ENCODE measurements around the gene DECR2.

The DECR2 gene

DNA sequence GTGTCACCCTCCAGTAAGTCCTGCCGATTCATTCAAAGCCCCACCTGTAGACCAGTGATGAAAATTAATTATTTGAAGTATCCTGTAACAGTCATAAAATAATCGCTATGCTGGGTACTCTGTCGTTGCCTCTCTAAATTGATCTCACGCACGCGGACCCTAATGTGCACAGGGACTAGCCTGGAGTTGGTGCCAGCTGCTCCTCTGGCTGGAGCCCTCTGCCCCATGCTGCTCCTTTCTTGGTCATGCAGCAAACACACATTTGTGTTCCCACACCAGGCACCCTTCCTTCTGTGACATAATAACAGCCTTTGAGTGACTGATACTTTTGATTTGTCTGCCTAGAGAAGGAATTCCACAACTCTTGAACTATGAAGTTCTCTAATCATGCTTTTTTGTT lies 39.8 kb downstream of the DECR2 start:
- TF ChIP-seq Cebpa-rat (IDR thresholded peaks at IDR 0.05) = no peak
- Histone ChIP-seq H3K27ac (no peak overlapping the region), H3K36me3 (peaks cover 76% of the 10 kb centered on the region)

GRCh38 chr16:442976-443375 lies 41.3 kb downstream of the DECR2 start:
- no peak for TF ChIP-seq Cebpa-rat (IDR thresholded peaks at IDR 0.05)
- Histone ChIP-seq H3K9me3 (no peaks in the 10 kb centered on the region), H3K4me3 (no peak overlapping the region), H3K9ac (no peak overlapping the region; the same call in 1 of the 2 replicates), H3K4me2 (peak overlapping the region; percentile 33), H3K27me3 (no peaks in the 10 kb centered on the region), H4K20me1 (peaks cover 100% of the 10 kb centered on the region), H3K36me3 (peaks cover 70% of the 10 kb centered on the region), H3K27ac (no peak overlapping the region), H3K4me1 (peaks cover 69% of the 10 kb centered on the region)

More for the DNA sequence above, 39.8 kb downstream of the DECR2 start:
- H3K9ac ChIP-seq = no peak overlapping the region
- H4K20me1 ChIP-seq = peaks cover 100% of the 10 kb centered on the region
- H3K9me3 ChIP-seq = no peaks in the 10 kb centered on the region
- H3K27me3 ChIP-seq = no peaks in the 10 kb centered on the region
- H3K4me1 ChIP-seq = peaks cover 69% of the 10 kb centered on the region
- H3K4me3 ChIP-seq = no peak overlapping the region
- H3K4me2 ChIP-seq = no peak overlapping the region

GRCh38 chr16:444027-444426 lies 42.3 kb downstream of the DECR2 start:
- H3K9me3 ChIP-seq = no peaks in the 10 kb centered on the region
- H3K4me2 ChIP-seq = no peak overlapping the region
- H4K20me1 ChIP-seq = peaks cover 95% of the 10 kb centered on the region
- no peak overlapping the region for H3K4me3 ChIP-seq
- no peak for TF ChIP-seq Cebpa-rat (IDR thresholded peaks at IDR 0.05)
- H3K27ac ChIP-seq = no peak overlapping the region
- H3K4me1 ChIP-seq = peaks cover 68% of the 10 kb centered on the region
- H3K36me3 ChIP-seq = peaks cover 66% of the 10 kb centered on the region
- H3K9ac ChIP-seq = no peak overlapping the region
- H3K27me3 ChIP-seq = no peaks in the 10 kb centered on the region

DNA sequence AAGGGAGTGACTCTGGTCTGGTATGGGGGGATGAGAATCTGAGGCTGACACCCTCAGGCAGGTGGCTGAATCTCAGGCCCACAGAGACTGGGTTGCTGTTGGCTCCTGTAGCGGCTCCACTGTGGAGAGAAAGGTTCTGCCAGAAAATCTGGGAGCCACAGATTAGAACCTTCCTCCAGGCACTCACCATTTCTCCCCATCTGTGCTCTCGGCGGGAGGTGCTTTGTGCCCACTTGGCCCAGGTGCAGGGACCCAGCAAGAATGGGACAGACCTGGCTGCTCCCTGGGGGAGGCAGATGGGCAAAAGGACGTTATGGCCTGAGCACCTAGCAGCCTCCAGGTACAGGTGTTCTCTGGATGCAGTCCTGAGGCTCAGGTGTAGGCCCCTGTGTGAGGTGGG lies 43.9 kb downstream of the DECR2 start:
- H3K27me3 ChIP-seq = no peaks in the 10 kb centered on the region
- peaks cover 71% of the 10 kb centered on the region for H3K4me1 ChIP-seq
- no peaks in the 10 kb centered on the region for H3K9me3 ChIP-seq
- H3K9ac ChIP-seq = no peak overlapping the region
- H3K27ac ChIP-seq = no peak overlapping the region
- H3K4me3 ChIP-seq = no peak overlapping the region
- H4K20me1 ChIP-seq = peaks cover 95% of the 10 kb centered on the region
- no peak for TF ChIP-seq Cebpa-rat (IDR thresholded peaks at IDR 0.05)
- peaks cover 63% of the 10 kb centered on the region for H3K36me3 ChIP-seq
- no peak overlapping the region for H3K4me2 ChIP-seq

GRCh38 chr16:450385-450784 lies 48.7 kb downstream of the DECR2 start:
- no peak for TF ChIP-seq Cebpa-rat (IDR thresholded peaks at IDR 0.05)
- H4K20me1 ChIP-seq = peaks cover 87% of the 10 kb centered on the region
- H3K27ac ChIP-seq = no peak overlapping the region
- H3K4me2 ChIP-seq = 0 out of 2 replicates have a peak overlapping the region, but pooled peaks have one; percentile 9
- peaks cover 45% of the 10 kb centered on the region for H3K4me1 ChIP-seq
- H3K9me3 ChIP-seq = no peaks in the 10 kb centered on the region
- no peak overlapping the region for H3K9ac ChIP-seq
- H3K36me3 ChIP-seq = peaks cover 37% of the 10 kb centered on the region
- H3K4me3 ChIP-seq = no peak overlapping the region
- H3K27me3 ChIP-seq = no peaks in the 10 kb centered on the region

- Histone ChIP-seq H3K9me3 (no peaks in the 10 kb centered on the region), H3K4me2 (no peak overlapping the region), H4K20me1 (peaks cover 87% of the 10 kb centered on the region), H3K27me3 (no peaks in the 10 kb centered on the region), H3K4me3 (no peak overlapping the region), H3K4me1 (peaks cover 39% of the 10 kb centered on the region), H3K36me3 (peaks cover 43% of the 10 kb centered on the region), H3K9ac (no peak overlapping the region), H3K27ac (no peak overlapping the region)
- TF ChIP-seq Cebpa-rat (IDR thresholded peaks at IDR 0.05) = no peak
Measured at GRCh38 chr16:450785-451512, 49.3 kb downstream of the DECR2 start.

DNA sequence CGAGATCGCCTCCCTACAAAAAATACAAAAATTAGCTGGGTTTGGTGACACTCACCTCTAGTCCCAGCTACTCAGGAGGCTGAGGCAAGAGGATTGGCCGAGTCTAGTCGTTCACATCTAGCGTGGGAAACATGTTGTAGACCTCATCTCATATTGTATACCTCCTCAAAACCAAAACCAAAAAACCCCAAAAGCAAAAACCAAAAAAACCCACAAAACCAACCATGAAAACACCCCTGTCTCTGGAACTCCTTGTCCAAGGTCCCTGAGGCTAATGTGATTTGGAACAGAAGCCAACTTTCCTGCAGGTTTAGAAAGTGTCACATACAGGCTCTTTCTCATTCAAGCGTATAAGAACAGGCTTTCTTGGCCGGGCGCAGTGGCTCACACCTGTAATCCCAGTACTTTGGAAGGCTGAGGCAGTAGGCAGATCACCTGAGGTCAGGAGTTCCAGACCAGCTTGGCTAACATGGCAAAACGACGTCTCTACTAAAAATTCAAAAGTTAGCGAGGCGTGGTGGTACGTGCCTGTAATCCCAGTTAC lies 52.8 kb downstream of the DECR2 start:
- H3K4me3 ChIP-seq = no peak overlapping the region
- H4K20me1 ChIP-seq = peaks cover 92% of the 10 kb centered on the region
- no peak overlapping the region for H3K27ac ChIP-seq
- no peak overlapping the region for H3K9ac ChIP-seq
- H3K36me3 ChIP-seq = peaks cover 20% of the 10 kb centered on the region; the same call in 1 of the 2 replicates
- no peak overlapping the region for H3K4me2 ChIP-seq
- no peak for TF ChIP-seq Cebpa-rat (IDR thresholded peaks at IDR 0.05)
- peaks cover 51% of the 10 kb centered on the region for H3K4me1 ChIP-seq
- no peaks in the 10 kb centered on the region for H3K9me3 ChIP-seq
- no peaks in the 10 kb centered on the region for H3K27me3 ChIP-seq

- Histone ChIP-seq H3K36me3 (peaks cover 16% of the 10 kb centered on the region), H3K27me3 (no peaks in the 10 kb centered on the region), H3K27ac (no peak overlapping the region), H3K9me3 (no peaks in the 10 kb centered on the region), H3K4me2 (no peak overlapping the region), H4K20me1 (peaks cover 92% of the 10 kb centered on the region), H3K9ac (no peak overlapping the region), H3K4me3 (no peak overlapping the region), H3K4me1 (peaks cover 41% of the 10 kb centered on the region)
- no peak for TF ChIP-seq Cebpa-rat (IDR thresholded peaks at IDR 0.05)
Measured at GRCh38 chr16:455453-455852, 53.8 kb downstream of the DECR2 start.

- Histone ChIP-seq H3K4me2 (no peak overlapping the region), H3K27ac (no peak overlapping the region), H3K4me1 (peaks cover 40% of the 10 kb centered on the region), H3K9ac (no peak overlapping the region), H3K9me3 (no peaks in the 10 kb centered on the region), H3K36me3 (peaks cover 27% of the 10 kb centered on the region), H4K20me1 (peaks cover 94% of the 10 kb centered on the region), H3K27me3 (no peaks in the 10 kb centered on the region), H3K4me3 (no peak overlapping the region)
- no peak for TF ChIP-seq Cebpa-rat (IDR thresholded peaks at IDR 0.05)
Measured at GRCh38 chr16:456891-457483, 55.3 kb downstream of the DECR2 start.

GRCh38 chr16:457732-458400 lies 56.2 kb downstream of the DECR2 start:
- H3K27me3 ChIP-seq = no peaks in the 10 kb centered on the region
- TF ChIP-seq Cebpa-rat (IDR thresholded peaks at IDR 0.05) = no peak
- H4K20me1 ChIP-seq = peaks cover 99% of the 10 kb centered on the region
- peaks cover 40% of the 10 kb centered on the region for H3K4me1 ChIP-seq
- H3K4me2 ChIP-seq = peak overlapping the region; percentile 70
- H3K27ac ChIP-seq = peak overlapping the region; percentile 67
- H3K36me3 ChIP-seq = peaks cover 36% of the 10 kb centered on the region
- no peak overlapping the region for H3K4me3 ChIP-seq
- peak overlapping the region; percentile 51; the same call in 1 of the 2 replicates for H3K9ac ChIP-seq
- no peaks in the 10 kb centered on the region for H3K9me3 ChIP-seq

Data from BLaER1 (cell line).